NB4 (cell line): ENCODE data around the gene KIRREL3.

Source experiments
- CTCF ChIP-seq: IDR thresholded peaks from one replicate; pipeline ENCODE4 v1.5.1; 2012; ENCODE audit warnings: low read depth, low read length
- MAX ChIP-seq: IDR thresholded peaks from 2 replicates; pipeline ENCODE4 v1.6.1; 2011; ENCODE audit warnings: low read depth, low read length
- POLR2A ChIP-seq: IDR thresholded peaks from 2 replicates; pipeline ENCODE4 v1.6.1; 2011; ENCODE audit warnings: mild to moderate bottlenecking; ENCODE audit not compliant: insufficient read length; ENCODE audit errors: extremely low read depth

GRCh38 chr11:126518071-126518971 is 482.2 kb downstream of the KIRREL3 start:
- TF ChIP-seq CTCF, result no peak
- TF ChIP-seq MAX, result no peak
- no peak for TF ChIP-seq POLR2A
